AG10803 (cell line): Measurements from ENCODE around the gene TBCD.

Experiments
- DNase-seq: peaks from one replicate; pipeline ENCODE4 v3.0.0; 2010; ENCODE audit warnings: low read depth
- H3K4me3 ChIP-seq: 2 replicates; pipeline ENCODE4 v1.5.1; 2011; ENCODE audit warnings: mild to moderate bottlenecking, low read length, control low read depth
- CTCF ChIP-seq: conservative IDR thresholded peaks from 2 replicates; pipeline ENCODE4 v1.5.1; 2011; ENCODE audit warnings: mild to moderate bottlenecking, low read length, control low read depth, inconsistent platforms

Gene TBCD

GRCh38 chr17:82929011-82929622 lies 177.3 kb downstream of the TBCD start:
- no peak for DNase-seq
- no peak for TF ChIP-seq CTCF
- no peak overlapping the region for H3K4me3 ChIP-seq

GRCh38 chr17:82929676-82930042 lies 177.8 kb downstream of the TBCD start:
- no peak for DNase-seq
- no peak overlapping the region for H3K4me3 ChIP-seq
- no peak for TF ChIP-seq CTCF

- no peak for DNase-seq
- TF ChIP-seq CTCF: no peak
Measured at GRCh38 chr17:82930043-82930923, 178.4 kb downstream of the TBCD start.

GRCh38 chr17:82930924-82931698 lies 179.2 kb downstream of the TBCD start:
- H3K4me3 ChIP-seq: no peak overlapping the region
- DNase-seq: no peak
- TF ChIP-seq CTCF: no peak

More at GRCh38 chr17:82930043-82930923, 178.4 kb downstream of the TBCD start:
- H3K4me3 ChIP-seq: no peak overlapping the region

- DNase-seq: peak; percentile 86
- TF ChIP-seq CTCF: no peak
- no peak overlapping the region for H3K4me3 ChIP-seq
Measured at GRCh38 chr17:82931699-82932517, 180.0 kb downstream of the TBCD start.

- no peak for TF ChIP-seq CTCF
- DNase-seq: peak; percentile 44
- no peak overlapping the region for H3K4me3 ChIP-seq
Measured at GRCh38 chr17:82932518-82933310, 180.8 kb downstream of the TBCD start.
